Measurements from ENCODE around the gene HIVEP2. TPM values are rescaled to one million over a fixed set of nuclear protein-coding genes. Genes with fewer than 3 reads are reported as not detected.
A peak's percentile ranks its signal among the peaks of the same experiment; 100 is the strongest.

HIVEP2 gene
- total and polyA plus RNA-seq, 2 donors (not counting 1 experiment from before 2014, with no cell fraction given), result 5.0 to 14.4 TPM

- Histone ChIP-seq H3K27ac (ENCODE audit: insufficient read depth, low read length) (no peak overlapping the region), H3K4me2 (ENCODE audit: extremely low read depth, insufficient read depth, low read length) (no peak overlapping the region), H3K4me3 (replicated peaks in 1 of 4; ENCODE audit: control extremely low read depth in 1 of 4, insufficient read depth in 1 of 4, low read depth in 3 of 4, low read length in 4 of 4) (no peak overlapping the region), H3K9me3 (ENCODE audit: control insufficient read depth, insufficient read depth, low read depth, low read length) (no peaks in the 10 kb centered on the region), H3K9ac (ENCODE audit: insufficient read depth, low read length) (no peak overlapping the region), H3K27me3 (ENCODE audit: control insufficient read depth, insufficient read depth, low read length) (no peaks in the 10 kb centered on the region), H4K20me1 (ENCODE audit: control insufficient read depth, extremely low read depth, insufficient read depth, low read length) (no peaks in the 10 kb centered on the region), H3K79me2 (ENCODE audit: control insufficient read depth, insufficient read depth, low read length) (no peaks in the 10 kb centered on the region), H3K36me3 (ENCODE audit: control insufficient read depth, insufficient read depth, low read length) (no peaks in the 10 kb centered on the region), H3K4me1 (ENCODE audit: control insufficient read depth, extremely low read depth, insufficient read depth, low read length) (no peaks in the 10 kb centered on the region), H2AFZ (ENCODE audit: low read length) (no peak overlapping the region)
- TF ChIP-seq CTCF (conservative IDR thresholded peaks at IDR 0.05 in 1 of 2, IDR thresholded peaks at IDR 0.05 in 1 of 2; ENCODE audit: low read depth in 1 of 2, low read length in 2 of 2) (no peak), EZH2 (IDR thresholded peaks at IDR 0.05; ENCODE audit: low read length, missing control alignments) (no peak)
- DNase-seq (ENCODE audit: low read depth in 2 of 2), result no peak
These were observed 195.4 kb downstream of the HIVEP2 start for GRCh38 chr6:142749556-142749955.

- Histone ChIP-seq H3K4me2 (ENCODE audit: extremely low read depth, insufficient read depth, low read length) (no peak overlapping the region), H3K27ac (ENCODE audit: insufficient read depth, low read length) (no peak overlapping the region), H2AFZ (ENCODE audit: low read length) (no peak overlapping the region), H3K36me3 (ENCODE audit: control insufficient read depth, insufficient read depth, low read length) (no peaks in the 10 kb centered on the region), H3K4me1 (ENCODE audit: control insufficient read depth, extremely low read depth, insufficient read depth, low read length) (no peaks in the 10 kb centered on the region), H3K4me3 (replicated peaks in 1 of 4; ENCODE audit: control extremely low read depth in 1 of 4, insufficient read depth in 1 of 4, low read depth in 3 of 4, low read length in 4 of 4) (no peak overlapping the region), H3K79me2 (ENCODE audit: control insufficient read depth, insufficient read depth, low read length) (no peaks in the 10 kb centered on the region), H3K9ac (ENCODE audit: insufficient read depth, low read length) (no peak overlapping the region), H3K9me3 (ENCODE audit: control insufficient read depth, insufficient read depth, low read depth, low read length) (no peaks in the 10 kb centered on the region), H4K20me1 (ENCODE audit: control insufficient read depth, extremely low read depth, insufficient read depth, low read length) (no peaks in the 10 kb centered on the region), H3K27me3 (ENCODE audit: control insufficient read depth, insufficient read depth, low read length) (no peaks in the 10 kb centered on the region)
- TF ChIP-seq CTCF (conservative IDR thresholded peaks at IDR 0.05 in 1 of 2, IDR thresholded peaks at IDR 0.05 in 1 of 2; ENCODE audit: low read depth in 1 of 2, low read length in 2 of 2), result peak; percentile 26 to 41
- no peak for TF ChIP-seq EZH2 (IDR thresholded peaks at IDR 0.05; ENCODE audit: low read length, missing control alignments)
- peak in 1 of 2 donors; percentile 42 for DNase-seq (ENCODE audit: low read depth in 2 of 2)
These were observed 198.5 kb downstream of the HIVEP2 start for GRCh38 chr6:142746524-142746923.

GRCh38 chr6:142744836-142745235, 200.1 kb downstream of the HIVEP2 start:
- Histone ChIP-seq H4K20me1 (ENCODE audit: control insufficient read depth, extremely low read depth, insufficient read depth, low read length) (no peaks in the 10 kb centered on the region), H3K79me2 (ENCODE audit: control insufficient read depth, insufficient read depth, low read length) (no peaks in the 10 kb centered on the region), H3K9me3 (ENCODE audit: control insufficient read depth, insufficient read depth, low read depth, low read length) (no peaks in the 10 kb centered on the region), H3K36me3 (ENCODE audit: control insufficient read depth, insufficient read depth, low read length) (no peaks in the 10 kb centered on the region), H3K4me1 (ENCODE audit: control insufficient read depth, extremely low read depth, insufficient read depth, low read length) (no peaks in the 10 kb centered on the region), H3K4me3 (replicated peaks in 1 of 4; ENCODE audit: control extremely low read depth in 1 of 4, insufficient read depth in 1 of 4, low read depth in 3 of 4, low read length in 4 of 4) (no peak overlapping the region), H3K27ac (ENCODE audit: insufficient read depth, low read length) (no peak overlapping the region), H3K27me3 (ENCODE audit: control insufficient read depth, insufficient read depth, low read length) (no peaks in the 10 kb centered on the region), H2AFZ (ENCODE audit: low read length) (no peak overlapping the region), H3K9ac (ENCODE audit: insufficient read depth, low read length) (no peak overlapping the region), H3K4me2 (ENCODE audit: extremely low read depth, insufficient read depth, low read length) (no peak overlapping the region)
- no peak for TF ChIP-seq CTCF (conservative IDR thresholded peaks at IDR 0.05 in 1 of 2, IDR thresholded peaks at IDR 0.05 in 1 of 2; ENCODE audit: low read depth in 1 of 2, low read length in 2 of 2)
- TF ChIP-seq EZH2 (IDR thresholded peaks at IDR 0.05; ENCODE audit: low read length, missing control alignments), result no peak
- DNase-seq (ENCODE audit: low read depth in 2 of 2), result peak in 1 of 2 donors; percentile 50

All from fibroblast of lung (primary cell).